Immature natural killer cell (primary cell): Measurements from ENCODE around the gene ME1. TPM values are rescaled to one million over a fixed set of nuclear protein-coding genes. Genes with fewer than 3 reads are reported as not detected.
"Not testable (repeated sequence)": the region's sequence is repeated elsewhere in the genome, so short reads cannot be mapped to it uniquely, and the experiment has no call there.

Source experiments
- DNase-seq, 3 donors: peaks; one replicate each; pipeline ENCODE4 v3.0.0; 2022; ENCODE audit warnings: mixed read lengths in 1 of 3
- H3K27ac Mint-ChIP-seq, 6 donors: one replicate each; pipeline ENCODE4 v1.8.0; 2020; ENCODE audit warnings: mixed read lengths in 6 of 6, mild to moderate bottlenecking in 5 of 6, inconsistent platforms in 4 of 6, moderate library complexity in 3 of 6
- H3K27me3 Mint-ChIP-seq, 3 donors: one replicate each; pipeline ENCODE4 v1.8.0; 2020 to 2021; ENCODE audit warnings: low read depth in 3 of 3, mild to moderate bottlenecking in 3 of 3, mixed read lengths in 3 of 3, moderate library complexity in 3 of 3, inconsistent platforms in 1 of 3
- H3K36me3 Mint-ChIP-seq, 3 donors: one replicate each; pipeline ENCODE4 v1.8.0; 2020; ENCODE audit warnings: mixed read lengths in 3 of 3, inconsistent platforms in 2 of 3, mild to moderate bottlenecking in 2 of 3
- H3K4me1 Mint-ChIP-seq, 2 donors: one replicate each; pipeline ENCODE4 v1.8.0; 2020; ENCODE audit warnings: inconsistent platforms in 2 of 2, mild to moderate bottlenecking in 2 of 2, mixed read lengths in 2 of 2, moderate library complexity in 1 of 2
- H3K4me3 Mint-ChIP-seq, 5 donors: one replicate each; pipeline ENCODE4 v1.8.0; 2020; ENCODE audit warnings: mild to moderate bottlenecking in 5 of 5, mixed read lengths in 5 of 5, inconsistent platforms in 3 of 5, moderate library complexity in 3 of 5
- H3K9me3 Mint-ChIP-seq, 6 donors: one replicate each; pipeline ENCODE4 v1.8.0; 2020; ENCODE audit warnings: mild to moderate bottlenecking in 6 of 6, mixed read lengths in 6 of 6, inconsistent platforms in 4 of 6, moderate library complexity in 3 of 6
- polyA plus RNA-seq, 3 donors: library from polyadenylated mRNA; unstranded; fragments of 300-500 nt; fragmentation: Illumina TruSeq; gene quantifications; one replicate each; pipeline ENCODE4 v1.2.3, GENCODE V29; 2021

Gene ME1
- polyA plus RNA-seq, 3 donors from 2014 or later = 0.38 TPM; not detected in 2

DNA sequence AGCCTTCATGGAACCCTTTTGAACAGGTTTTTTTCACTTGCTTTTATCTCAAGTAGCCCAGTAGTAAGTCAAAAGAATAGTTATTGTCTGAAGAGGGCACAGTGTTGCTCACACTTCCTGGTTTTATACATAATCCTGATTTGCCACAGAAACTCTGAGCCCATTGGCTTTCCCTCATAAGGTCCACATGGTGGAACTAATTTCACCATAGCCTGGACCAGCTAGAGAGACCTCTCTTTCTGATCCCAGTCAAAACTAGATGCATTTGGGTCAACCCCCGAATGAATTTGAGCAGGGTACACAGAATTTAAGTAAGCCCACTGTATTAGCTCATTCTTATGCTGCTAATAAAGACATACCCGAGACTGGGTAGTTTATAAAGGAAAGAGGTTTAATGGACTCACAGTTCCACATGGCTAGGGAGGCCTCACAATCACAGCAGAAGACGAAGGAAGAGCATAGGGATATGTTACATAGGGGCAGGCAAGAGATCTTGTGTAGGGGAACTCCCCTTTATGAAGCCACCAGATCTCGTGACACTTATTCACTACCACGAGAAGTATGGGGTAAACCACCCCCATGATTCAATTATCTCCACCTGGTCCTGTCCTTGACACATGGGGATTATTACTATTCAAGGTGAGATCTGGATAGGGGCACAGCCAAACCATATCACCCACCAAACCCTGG is 231.5 kb downstream of the ME1 start:
- Mint-ChIP-seq H3K4me1 (peaks cover 2 to 9% of the 10 kb centered on the region in 2 donors), H3K4me3 (no peak overlapping the region)

DNA sequence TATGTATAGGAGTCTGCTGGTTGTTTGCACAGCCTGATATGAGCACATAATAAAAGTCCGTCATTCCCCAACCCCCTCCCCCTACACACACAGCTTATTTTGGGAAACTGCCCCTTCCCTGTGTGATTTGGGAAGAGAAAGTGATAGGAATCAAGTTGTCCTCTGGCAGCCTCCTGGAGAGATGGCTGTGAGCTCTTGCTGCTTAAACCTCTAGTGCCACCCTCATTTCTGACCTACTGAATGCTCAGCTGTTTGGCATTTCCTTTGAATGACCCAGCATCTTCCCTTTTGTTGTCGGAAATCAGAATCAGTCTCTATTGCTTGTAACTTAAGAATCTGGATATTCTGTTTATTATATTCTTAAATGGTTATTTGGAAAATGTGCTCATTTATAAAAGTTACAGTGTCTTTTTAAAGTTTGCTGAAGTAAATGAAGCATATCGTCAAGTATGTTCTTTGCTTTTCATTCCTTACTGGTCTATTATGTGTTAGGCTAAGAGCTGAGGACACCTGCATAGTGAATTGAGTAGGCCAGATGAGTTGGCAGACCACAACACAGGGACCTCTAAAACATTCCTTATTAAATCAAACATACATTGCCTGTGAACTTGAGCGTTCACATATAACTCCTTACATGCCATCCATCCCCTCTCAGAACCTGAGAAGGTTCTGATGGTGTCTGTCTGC is 232.2 kb downstream of the ME1 start:
- no peak for DNase-seq
- H3K27ac Mint-ChIP-seq = no peak overlapping the region
- H3K9me3 Mint-ChIP-seq = no peaks in the 10 kb centered on the region
- H3K4me1 Mint-ChIP-seq = peaks cover 6 to 14% of the 10 kb centered on the region in 2 donors
- H3K4me3 Mint-ChIP-seq = no peak overlapping the region
- H3K36me3 Mint-ChIP-seq = no peaks in the 10 kb centered on the region
- H3K27me3 Mint-ChIP-seq = peaks cover 0 to 2% (median 0%) of the 10 kb centered on the region in 3 donors

More for the DNA sequence above, 231.5 kb downstream of the ME1 start:
- Mint-ChIP-seq H3K27ac (no peak overlapping the region), H3K9me3 (no peaks in the 10 kb centered on the region), H3K36me3 (no peaks in the 10 kb centered on the region), H3K27me3 (peaks cover 0 to 2% (median 0%) of the 10 kb centered on the region in 3 donors)
- DNase-seq = no peak

DNA sequence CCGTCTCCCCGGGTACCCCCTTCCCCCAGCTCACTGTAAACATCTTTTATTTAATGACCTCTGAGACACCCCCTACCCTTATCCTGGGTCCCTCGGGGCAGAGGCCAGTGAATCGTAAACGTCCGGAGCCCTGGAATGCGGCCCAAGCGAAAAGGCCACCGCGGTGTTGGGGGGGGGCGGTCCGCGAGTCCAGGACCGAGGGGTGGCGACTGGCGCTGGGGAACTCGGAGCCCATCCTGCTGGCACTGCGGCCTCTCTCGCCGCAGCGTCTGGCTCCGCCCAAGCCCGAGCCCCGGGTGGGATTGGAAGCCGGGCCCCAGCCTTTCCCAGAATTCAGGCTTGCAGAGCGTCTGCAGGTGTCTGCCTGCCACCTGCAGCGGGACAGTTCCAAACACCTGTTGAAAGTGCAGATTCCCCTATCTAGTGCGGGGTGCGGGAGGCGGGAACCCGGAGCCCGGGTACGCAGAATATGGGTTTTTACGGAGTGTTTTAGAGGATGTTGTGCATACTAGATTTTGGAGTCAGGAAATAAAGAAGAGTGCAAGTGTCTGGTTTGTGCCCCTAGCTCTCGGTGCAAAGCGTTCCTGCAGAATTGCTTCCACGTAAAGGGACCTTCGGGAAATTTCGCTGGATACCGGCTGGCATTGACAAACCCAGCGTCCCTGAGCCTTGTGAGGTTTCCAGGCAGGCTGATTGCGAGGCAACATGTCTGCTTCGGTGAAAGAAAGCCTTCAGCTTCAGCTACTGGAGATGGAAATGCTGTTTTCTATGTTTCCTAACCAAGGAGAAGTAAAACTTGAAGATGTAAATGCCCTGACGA is 236.9 kb downstream of the ME1 start:
- Mint-ChIP-seq H3K9me3 (no peaks in the 10 kb centered on the region), H3K4me3 (peak overlapping the region; percentile 67 to 99 (median 72)), H3K36me3 (peaks cover 4 to 6% (median 5%) of the 10 kb centered on the region in 3 donors), H3K27ac (peak overlapping the region in 4 of 6 donors; percentile 24 to 77 (median 49)), H3K4me1 (peaks cover 24 to 33% of the 10 kb centered on the region in 2 donors), H3K27me3 (peaks cover 6 to 10% (median 9%) of the 10 kb centered on the region in 3 donors)
- DNase-seq = peak; percentile 15 to 24 (median 20)

- Mint-ChIP-seq H3K27me3 (peaks cover 6 to 10% (median 9%) of the 10 kb centered on the region in 3 donors), H3K4me3 (peak within 1 kb of the TSS; percentile 91 to 99 (median 98)), H3K36me3 (peaks cover 4 to 6% (median 5%) of the 10 kb centered on the region in 3 donors), H3K9me3 (no peaks in the 10 kb centered on the region), H3K27ac (peak within 1 kb of the TSS; percentile 84 to 98 (median 94)), H3K4me1 (peaks cover 24 to 33% of the 10 kb centered on the region in 2 donors)
- DNase-seq = peak; percentile 89 to 90 (median 89)
Observed at GRCh38 chr6:83192871-83193746, 237.7 kb downstream of the ME1 start, which contains the start of the genes PGM3 and RWDD2A. TSS of gene PGM3 (minus strand) at chr6:83193265. CDS start at chr6:83191012, 2,253 bp downstream. TSS of gene RWDD2A (plus strand) at chr6:83193357. CDS start at chr6:83194452, 1,095 bp downstream.

DNA sequence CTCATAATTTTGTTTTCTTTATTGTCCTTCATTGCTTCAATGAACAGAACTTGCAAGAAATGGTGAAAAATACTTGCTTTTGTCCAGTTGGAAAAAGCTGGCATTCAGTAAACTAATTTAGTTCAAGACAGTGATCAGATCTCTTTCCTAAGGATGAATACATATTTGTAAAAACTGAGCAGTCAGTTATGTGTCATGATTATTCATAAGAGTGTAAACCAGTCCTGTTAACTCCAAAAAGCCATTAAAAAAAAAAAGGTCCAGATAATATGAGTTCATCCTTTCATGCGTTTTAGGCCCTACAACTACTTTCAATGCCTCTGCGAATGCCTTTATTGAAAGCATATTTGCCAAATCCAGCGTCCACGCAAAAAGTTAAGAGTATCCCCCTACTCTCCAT is 238.4 kb downstream of the ME1 start:
- Mint-ChIP-seq H3K27ac (peak overlapping the region; percentile 60 to 98 (median 90)), H3K27me3 (peaks cover 6 to 10% (median 9%) of the 10 kb centered on the region in 3 donors), H3K4me1 (peaks cover 24 to 33% of the 10 kb centered on the region in 2 donors), H3K4me3 (peak overlapping the region; percentile 91 to 99 (median 98)), H3K36me3 (peaks cover 4 to 9% (median 5%) of the 10 kb centered on the region in 3 donors), H3K9me3 (no peaks in the 10 kb centered on the region)
- no peak for DNase-seq

DNA sequence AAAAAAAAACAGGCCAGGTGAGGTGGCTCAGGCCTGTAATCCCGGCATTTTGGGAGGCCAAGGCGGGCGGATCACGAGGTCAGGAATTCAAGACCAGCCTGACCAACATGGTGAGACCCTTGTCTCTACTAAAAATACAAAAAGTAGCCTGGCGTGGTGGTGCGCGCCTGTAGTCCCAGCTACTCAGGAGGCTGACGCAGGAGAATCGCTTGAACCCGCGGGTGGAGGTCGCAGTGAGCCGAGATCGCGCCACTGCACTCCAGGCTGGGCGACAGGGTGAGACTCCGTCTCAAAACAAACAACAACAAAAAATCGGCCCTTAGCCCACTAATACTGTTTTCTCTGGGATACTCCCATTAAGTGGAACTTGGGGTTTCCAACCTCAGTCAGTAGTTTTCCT is 238.9 kb downstream of the ME1 start:
- not testable (repeated sequence) for H3K27me3 Mint-ChIP-seq, H3K9me3 Mint-ChIP-seq, H3K36me3 Mint-ChIP-seq
- Mint-ChIP-seq H3K27ac (peak overlapping the region in 4 of 6 donors; percentile 22 to 92 (median 74)), H3K4me1 (peaks cover 24 to 33% of the 10 kb centered on the region in 2 donors), H3K4me3 (peak overlapping the region; percentile 91 to 99 (median 98))
- peak in 1 of 3 donors; percentile 4 for DNase-seq

GRCh38 chr6:83190626-83191025 is 240.2 kb downstream of the ME1 start:
- no peak for DNase-seq
- H3K27me3 Mint-ChIP-seq = peaks cover 6 to 10% (median 9%) of the 10 kb centered on the region in 3 donors
- H3K4me3 Mint-ChIP-seq = peak overlapping the region in 2 of 5 donors; percentile 48 to 69
- no peak overlapping the region for H3K27ac Mint-ChIP-seq
- H3K4me1 Mint-ChIP-seq = peaks cover 24 to 33% of the 10 kb centered on the region in 2 donors
- peaks cover 8 to 15% (median 13%) of the 10 kb centered on the region in 3 donors for H3K36me3 Mint-ChIP-seq
- no peaks in the 10 kb centered on the region for H3K9me3 Mint-ChIP-seq

DNA sequence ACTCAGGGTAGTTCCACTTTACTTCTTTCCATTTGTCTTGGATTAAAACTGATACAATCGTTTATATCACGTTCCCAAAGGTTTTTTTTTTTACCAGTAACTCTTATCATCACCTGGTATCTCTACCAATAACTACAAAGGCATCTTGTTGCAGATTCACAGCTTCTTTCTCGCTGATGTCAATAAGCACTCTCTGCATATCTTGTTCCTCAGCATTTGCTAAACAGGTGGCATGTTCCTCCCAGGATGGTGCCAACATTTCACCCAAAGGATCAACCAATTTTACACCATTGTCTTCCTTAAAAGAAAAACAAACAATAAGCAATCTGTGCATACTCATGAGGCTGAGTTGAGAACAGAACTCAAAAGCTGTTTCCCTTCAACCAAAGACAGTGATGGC is 242.3 kb downstream of the ME1 start:
- H3K36me3 Mint-ChIP-seq = peaks cover 17 to 32% (median 19%) of the 10 kb centered on the region in 3 donors
- no peak for DNase-seq
- no peaks in the 10 kb centered on the region for H3K9me3 Mint-ChIP-seq
- H3K4me1 Mint-ChIP-seq = peaks cover 18 to 19% of the 10 kb centered on the region in 2 donors
- no peak overlapping the region for H3K27ac Mint-ChIP-seq
- H3K27me3 Mint-ChIP-seq = peaks cover 6 to 10% (median 9%) of the 10 kb centered on the region in 3 donors
- H3K4me3 Mint-ChIP-seq = no peak overlapping the region

DNA sequence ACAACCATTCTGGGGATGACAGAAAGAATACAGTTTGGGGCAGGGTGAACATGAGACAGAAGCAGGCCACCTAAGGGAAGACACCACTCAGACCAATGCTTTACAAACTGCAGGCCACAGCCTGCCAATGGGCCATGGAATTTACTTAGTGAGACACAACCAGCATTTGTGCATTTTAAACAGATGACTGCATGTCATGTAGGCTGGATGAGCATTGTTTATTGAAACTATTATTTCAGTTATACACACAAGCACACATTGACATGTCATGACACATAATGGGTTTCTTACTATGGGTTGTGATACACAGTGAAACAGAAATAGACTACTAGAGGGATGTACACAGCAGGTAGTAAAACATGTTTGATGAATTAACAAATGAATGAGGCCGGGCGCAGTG is 245.8 kb downstream of the ME1 start:
- peak overlapping the region in 2 of 6 donors; percentile 43 to 46 for H3K27ac Mint-ChIP-seq

DNA sequence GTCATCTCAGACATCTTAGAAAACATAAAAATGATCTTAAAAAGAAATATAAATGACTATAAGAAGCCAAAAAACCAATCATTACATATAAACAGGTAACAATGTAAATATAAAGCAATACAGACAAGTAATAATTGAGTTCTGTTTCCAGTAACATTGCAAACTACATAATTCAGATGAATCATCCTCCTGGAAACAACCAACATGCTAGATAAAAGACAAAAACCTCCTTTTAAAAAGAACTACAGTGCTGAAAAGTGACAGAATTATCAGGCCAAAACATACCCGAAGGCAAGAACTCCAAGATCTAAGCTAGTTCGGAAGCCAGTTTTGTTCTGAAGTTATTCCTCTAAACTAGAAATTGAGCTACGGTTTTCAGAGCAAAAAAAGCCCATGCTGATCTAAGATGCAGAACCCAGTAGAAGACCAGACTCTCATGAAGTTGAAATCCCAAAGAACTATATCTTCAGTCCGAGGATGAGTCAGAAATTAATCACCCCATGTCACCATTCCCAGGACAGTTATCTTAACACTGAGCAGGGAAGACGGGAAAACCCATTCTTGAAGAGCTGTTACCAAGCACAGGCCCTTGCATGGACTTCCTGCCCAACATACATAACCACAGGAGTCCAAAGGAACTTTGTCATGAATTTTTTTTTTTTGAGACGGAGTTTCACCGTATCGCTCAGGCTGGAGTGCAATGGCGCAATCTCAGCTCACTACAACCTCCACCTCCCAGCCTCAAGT is 247.6 kb downstream of the ME1 start:
- Mint-ChIP-seq H3K27me3 (no peaks in the 10 kb centered on the region), H3K4me1 (no peaks in the 10 kb centered on the region), H3K27ac (no peak overlapping the region), H3K36me3 (peaks cover 22 to 54% (median 37%) of the 10 kb centered on the region in 3 donors), H3K4me3 (no peak overlapping the region), H3K9me3 (no peaks in the 10 kb centered on the region)
- DNase-seq = no peak

More for the DNA sequence above, 245.8 kb downstream of the ME1 start:
- peaks cover 26 to 51% (median 37%) of the 10 kb centered on the region in 3 donors for H3K36me3 Mint-ChIP-seq
- H3K9me3 Mint-ChIP-seq = no peaks in the 10 kb centered on the region
- DNase-seq = no peak
- no peak overlapping the region for H3K4me3 Mint-ChIP-seq
- H3K27me3 Mint-ChIP-seq = no peaks in the 10 kb centered on the region
- peaks cover 0 to 4% of the 10 kb centered on the region in 2 donors for H3K4me1 Mint-ChIP-seq

DNA sequence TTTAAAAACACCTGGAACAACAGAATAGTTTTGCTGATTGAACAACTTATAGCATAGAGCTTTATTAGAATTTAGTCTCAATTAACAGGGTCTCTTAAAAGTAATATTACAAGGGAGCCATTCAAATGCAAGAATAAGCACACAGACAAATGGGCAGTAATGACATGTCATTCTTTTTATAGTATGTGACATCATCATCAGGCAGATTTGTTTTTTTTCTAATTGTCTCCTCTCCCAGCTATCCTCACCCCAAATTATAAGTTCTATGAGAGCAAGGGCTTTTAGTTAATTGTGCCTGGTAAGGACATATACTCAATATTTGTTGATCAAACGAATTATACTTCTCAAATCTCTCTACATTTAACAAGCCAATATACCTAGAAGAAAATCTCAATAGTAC is 248.7 kb downstream of the ME1 start:
- H3K9me3 Mint-ChIP-seq = no peaks in the 10 kb centered on the region
- DNase-seq = no peak
- H3K27ac Mint-ChIP-seq = peak overlapping the region in 1 of 6 donors; percentile 29
- H3K4me3 Mint-ChIP-seq = no peak overlapping the region
- peaks cover 22 to 57% (median 37%) of the 10 kb centered on the region in 3 donors for H3K36me3 Mint-ChIP-seq
- no peaks in the 10 kb centered on the region for H3K4me1 Mint-ChIP-seq
- no peaks in the 10 kb centered on the region for H3K27me3 Mint-ChIP-seq

GRCh38 chr6:83180426-83180950 is 250.4 kb downstream of the ME1 start:
- Mint-ChIP-seq H3K36me3 (peaks cover 18 to 61% (median 28%) of the 10 kb centered on the region in 3 donors), H3K9me3 (no peaks in the 10 kb centered on the region)

More at GRCh38 chr6:83180426-83180950, 250.4 kb downstream of the ME1 start:
- Mint-ChIP-seq H3K4me3 (no peak overlapping the region), H3K27ac (no peak overlapping the region), H3K4me1 (no peaks in the 10 kb centered on the region), H3K27me3 (no peaks in the 10 kb centered on the region)
- no peak for DNase-seq
